Measurements from ENCODE around the gene NTF3.
"Not testable (repeated sequence)": the region's sequence is repeated elsewhere in the genome, so short reads cannot be mapped to it uniquely, and the experiment has no call there.

NTF3 gene

GRCh38 chr12:5534426-5535199 lies 102.7 kb downstream of the NTF3 start:
- no peak for TF ChIP-seq CTCF (IDR thresholded peaks at IDR 0.05; ENCODE audit: low read depth, low read length, missing control alignments)
- H3K4me3 ChIP-seq (replicated peaks; ENCODE audit: low read depth, low read length) = no peak overlapping the region
- DNase-seq (ENCODE audit: extremely low read depth, low read depth) = no peak

- TF ChIP-seq CTCF (IDR thresholded peaks at IDR 0.05; ENCODE audit: low read depth, low read length, missing control alignments) = no peak
- no peak for DNase-seq (ENCODE audit: extremely low read depth, low read depth)
- no peak overlapping the region for H3K4me3 ChIP-seq (replicated peaks; ENCODE audit: low read depth, low read length)
Measured at GRCh38 chr12:5535541-5535940, 103.6 kb downstream of the NTF3 start.

- DNase-seq (ENCODE audit: extremely low read depth, low read depth); H3K4me3 ChIP-seq (replicated peaks; ENCODE audit: low read depth, low read length): not testable (repeated sequence)
Measured at GRCh38 chr12:5537026-5537615, 105.2 kb downstream of the NTF3 start.

- no peak overlapping the region for H3K4me3 ChIP-seq (replicated peaks; ENCODE audit: low read depth, low read length)
- no peak for TF ChIP-seq CTCF (IDR thresholded peaks at IDR 0.05; ENCODE audit: low read depth, low read length, missing control alignments)
- DNase-seq (ENCODE audit: extremely low read depth, low read depth) = no peak
Measured at GRCh38 chr12:5537771-5538170, 105.9 kb downstream of the NTF3 start.

Data from HFF-Myc (cell line).